ENCODE data around the gene ZDHHC22. TPM values are rescaled to one million over a fixed set of nuclear protein-coding genes. Genes with fewer than 3 reads are reported as not detected.

Gene ZDHHC22
- total RNA-seq, 1 experiment from 2014 or later = not detected

- no peak for DNase-seq (ENCODE audit: low spot score)
These were observed 59.2 kb downstream of the ZDHHC22 start for GRCh38 chr14:77082356-77082755.

Other genes with a start within 250 kb of the ZDHHC22 start
- gene IRF2BPL, start 113.1 kb downstream of the ZDHHC22 start, total RNA-seq (2014; rRNA removed; shearing (Covaris generic)) = 20.8 and 24.7 TPM in 2 replicates
- gene CIPC, start 43.5 kb downstream of the ZDHHC22 start, total RNA-seq (2014; rRNA removed; shearing (Covaris generic)) = 9.9 and 13.5 TPM in 2 replicates
- 0.62 and 0.98 TPM in 2 replicates for gene TMEM63C, start 40.0 kb upstream of the ZDHHC22 start, total RNA-seq (2014; rRNA removed; shearing (Covaris generic))
- not detected in 2 replicates for gene NGB, start 129.4 kb upstream of the ZDHHC22 start, total RNA-seq (2014; rRNA removed; shearing (Covaris generic))
- 13.7 and 14.5 TPM in 2 replicates for gene POMT2, start 179.1 kb upstream of the ZDHHC22 start, total RNA-seq (2014; rRNA removed; shearing (Covaris generic))
- 28.6 and 30.4 TPM in 2 replicates for gene GSTZ1, start 179.2 kb upstream of the ZDHHC22 start, total RNA-seq (2014; rRNA removed; shearing (Covaris generic))
- gene TMED8, start 235.3 kb upstream of the ZDHHC22 start, total RNA-seq (2014; rRNA removed; shearing (Covaris generic)) = 11.1 and 11.5 TPM in 2 replicates
- gene SAMD15, start 235.6 kb upstream of the ZDHHC22 start, total RNA-seq (2014; rRNA removed; shearing (Covaris generic)) = 1.9 and 2.7 TPM in 2 replicates